GM19023 (cell line): ENCODE data around the gene ATP23.

Source experiments
- ATAC-seq: cut with Tn5 transposase; IDR thresholded peaks from one replicate; pipeline ENCODE4 v1.9.1; 2021; ENCODE audit warnings: mild to moderate bottlenecking, moderate library complexity; ENCODE audit not compliant: unreplicated experiment

The ATP23 gene

GRCh38 chr12:57941165-57941894 lies at the start of gene ATP23:
Gene ATP23 (plus strand): TSS chr12:57941567. CDS start chr12:57941702, 135 bp downstream.
- ATAC-seq: peak; percentile 86

- no peak for ATAC-seq
Measured at GRCh38 chr12:57892232-57892972, 49.0 kb upstream of the ATP23 start.

- no peak for ATAC-seq
Measured at GRCh38 chr12:57893431-57894353, 47.7 kb upstream of the ATP23 start.

- ATAC-seq: no peak
Measured at GRCh38 chr12:57894399-57895292, 46.7 kb upstream of the ATP23 start.

- ATAC-seq: no peak
Measured at GRCh38 chr12:57895389-57896114, 45.8 kb upstream of the ATP23 start.

- no peak for ATAC-seq
Measured at GRCh38 chr12:57896115-57896433, 45.3 kb upstream of the ATP23 start.

- no peak for ATAC-seq
Measured at GRCh38 chr12:57896434-57897201, 44.7 kb upstream of the ATP23 start.

- ATAC-seq: no peak
Measured at GRCh38 chr12:57897286-57897974, 43.9 kb upstream of the ATP23 start.

GRCh38 chr12:57898308-57898970 lies 42.9 kb upstream of the ATP23 start:
- ATAC-seq: peak; percentile 19

GRCh38 chr12:57899010-57899662 lies 42.2 kb upstream of the ATP23 start:
- ATAC-seq: peak; percentile 87

GRCh38 chr12:57902478-57902969 lies 38.8 kb upstream of the ATP23 start:
- ATAC-seq: no peak

GRCh38 chr12:57904426-57904825 lies 36.9 kb upstream of the ATP23 start:
- no peak for ATAC-seq

GRCh38 chr12:57904848-57905811 lies 36.2 kb upstream of the ATP23 start:
- peak; percentile 79 for ATAC-seq

- no peak for ATAC-seq
Measured at GRCh38 chr12:57905812-57906475, 35.4 kb upstream of the ATP23 start.

- ATAC-seq: no peak
Measured at GRCh38 chr12:57906821-57907220, 34.5 kb upstream of the ATP23 start.
